ENCODE measurements around the gene CALCOCO1. TPM values are rescaled to one million over a fixed set of nuclear protein-coding genes. Genes with fewer than 3 reads are reported as not detected.
A peak's percentile ranks its signal among the peaks of the same experiment; 100 is the strongest.

The CALCOCO1 gene
- total RNA-seq, 4 donors from 2014 or later, result 153 to 212 (median 155) TPM

DNA sequence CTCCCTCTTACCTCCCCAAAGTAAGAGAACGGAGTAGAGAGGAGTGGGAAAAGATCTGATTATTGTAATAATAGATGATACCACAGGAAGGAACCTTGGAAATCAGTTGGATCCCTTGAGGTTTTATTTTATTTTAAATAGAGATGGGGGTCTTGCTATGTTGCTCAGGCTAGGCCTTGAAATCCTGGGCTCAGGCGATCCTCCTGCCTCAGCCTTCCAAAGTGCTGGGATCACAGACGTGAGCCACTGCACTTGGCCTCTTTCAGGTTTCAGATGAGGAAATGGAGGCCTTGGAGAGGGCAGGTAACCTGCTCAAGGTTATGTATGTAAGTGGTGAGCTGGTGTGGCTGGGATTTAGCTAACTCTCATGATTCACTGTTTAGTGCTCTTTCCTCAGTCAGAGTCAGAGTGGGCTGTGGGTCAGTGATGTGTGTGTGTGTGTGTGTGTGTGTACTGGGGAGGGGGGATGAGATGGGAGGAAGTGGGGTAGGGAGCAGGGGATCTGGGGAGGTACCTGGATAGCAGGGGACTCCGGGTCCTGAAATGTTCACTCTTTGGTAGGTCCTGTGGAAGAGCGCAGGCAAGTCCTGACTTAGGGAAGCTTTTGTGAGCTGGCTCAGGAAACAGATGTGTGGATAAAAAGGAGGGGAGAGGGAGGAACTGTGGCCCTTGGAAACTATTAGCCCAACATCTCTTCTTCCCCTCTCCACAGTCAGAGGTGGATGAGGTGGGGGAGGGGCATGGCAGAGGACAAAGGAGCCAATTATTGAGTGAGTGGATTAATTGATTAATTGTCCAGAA lies 29.2 kb upstream of the CALCOCO1 start:
- DNase-seq, result no peak
- intact Hi-C loops (cut with DNase I), result no loop called here
- Histone ChIP-seq H3K27ac (no peak overlapping the region), H3K9me3 (no peaks in the 10 kb centered on the region), H3K27me3 (no peaks in the 10 kb centered on the region), H3K4me3 (replicated peaks in 1 of 3) (no peak overlapping the region), H3K4me1 (peaks cover 21 to 29% of the 10 kb centered on the region in 2 donors), H3K36me3 (no peaks in the 10 kb centered on the region)
- WGBS, 2 donors, result 92 to 93% methylated on average over 5 of the region's 5 CpGs
- TF ChIP-seq, protein P1, sequence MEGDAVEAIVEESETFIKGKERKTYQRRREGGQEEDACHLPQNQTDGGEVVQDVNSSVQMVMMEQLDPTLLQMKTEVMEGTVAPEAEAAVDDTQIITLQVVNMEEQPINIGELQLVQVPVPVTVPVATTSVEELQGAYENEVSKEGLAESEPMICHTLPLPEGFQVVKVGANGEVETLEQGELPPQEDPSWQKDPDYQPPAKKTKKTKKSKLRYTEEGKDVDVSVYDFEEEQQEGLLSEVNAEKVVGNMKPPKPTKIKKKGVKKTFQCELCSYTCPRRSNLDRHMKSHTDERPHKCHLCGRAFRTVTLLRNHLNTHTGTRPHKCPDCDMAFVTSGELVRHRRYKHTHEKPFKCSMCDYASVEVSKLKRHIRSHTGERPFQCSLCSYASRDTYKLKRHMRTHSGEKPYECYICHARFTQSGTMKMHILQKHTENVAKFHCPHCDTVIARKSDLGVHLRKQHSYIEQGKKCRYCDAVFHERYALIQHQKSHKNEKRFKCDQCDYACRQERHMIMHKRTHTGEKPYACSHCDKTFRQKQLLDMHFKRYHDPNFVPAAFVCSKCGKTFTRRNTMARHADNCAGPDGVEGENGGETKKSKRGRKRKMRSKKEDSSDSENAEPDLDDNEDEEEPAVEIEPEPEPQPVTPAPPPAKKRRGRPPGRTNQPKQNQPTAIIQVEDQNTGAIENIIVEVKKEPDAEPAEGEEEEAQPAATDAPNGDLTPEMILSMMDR (IDR thresholded peaks at IDR 0.05), result no peak
- TF ChIP-seq POLR2A (IDR thresholded peaks at IDR 0.05), result no peak

DNA sequence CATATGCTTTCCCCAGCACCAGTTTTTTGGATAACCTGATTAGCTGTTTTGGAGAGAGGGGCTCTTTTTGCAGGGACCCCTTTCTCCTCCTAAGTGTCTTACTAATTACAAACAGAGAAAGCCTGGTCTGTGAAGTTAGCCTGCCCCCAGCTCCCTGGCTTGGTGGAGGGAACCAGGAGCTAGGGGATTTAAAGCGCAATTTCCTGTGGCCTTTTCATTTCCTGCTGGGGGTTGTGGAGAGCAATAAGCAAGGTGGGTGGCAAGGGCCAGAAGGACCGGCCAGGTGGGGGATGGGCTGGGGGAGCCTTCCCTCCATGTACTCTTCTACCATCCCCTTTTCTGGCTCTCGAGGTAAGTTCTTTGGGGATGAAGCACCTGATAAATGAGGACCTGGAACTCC lies 28.6 kb upstream of the CALCOCO1 start:
- Histone ChIP-seq H3K4me1 (peaks cover 21 to 33% of the 10 kb centered on the region in 2 donors), H3K4me3 (replicated peaks in 1 of 3) (no peak overlapping the region), H3K27ac (no peak overlapping the region), H3K9me3 (no peaks in the 10 kb centered on the region), H3K36me3 (no peaks in the 10 kb centered on the region), H3K27me3 (no peaks in the 10 kb centered on the region)
- TF ChIP-seq, protein P1 (IDR thresholded peaks at IDR 0.05), result no peak
- TF ChIP-seq POLR2A (IDR thresholded peaks at IDR 0.05), result no peak
- DNase-seq, result no peak
- intact Hi-C loops (cut with DNase I), result no loop called here
- 57 to 63% methylated on average over 3 of the region's 3 CpGs for WGBS, 2 donors

DNA sequence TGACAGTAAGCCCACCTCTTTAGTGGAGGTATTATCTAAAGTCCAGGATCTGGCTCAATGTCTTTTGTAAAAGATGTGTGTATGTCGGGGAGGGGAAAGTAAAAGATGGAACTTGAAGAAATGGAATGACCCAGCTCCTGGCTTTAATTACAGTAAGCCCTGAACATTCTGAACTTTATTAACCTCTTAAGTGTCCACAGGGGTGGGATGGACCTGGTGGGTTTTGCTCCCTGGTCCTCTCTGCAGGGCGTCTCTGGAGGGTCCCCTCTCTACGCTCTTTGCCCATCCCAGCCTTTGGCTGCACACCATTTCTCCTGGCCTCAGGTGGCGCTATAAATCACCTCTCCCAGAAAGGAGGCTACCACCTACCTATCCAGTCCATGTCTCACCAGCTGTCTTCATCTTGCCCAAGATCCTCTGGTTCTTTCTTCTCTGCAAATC lies 28.2 kb upstream of the CALCOCO1 start:
- no peak overlapping the region for H3K4me3 ChIP-seq (replicated peaks in 1 of 3)
- no peak for DNase-seq
- intact Hi-C loops (cut with DNase I), result no loop called here
- peaks cover 23 to 38% of the 10 kb centered on the region in 2 donors for H3K4me1 ChIP-seq
- TF ChIP-seq, protein P1 (IDR thresholded peaks at IDR 0.05), result no peak
- no peak for TF ChIP-seq POLR2A (IDR thresholded peaks at IDR 0.05)
- no peak overlapping the region for H3K27ac ChIP-seq
- 78 to 80% methylated on average over 4 of the region's 4 CpGs for whole genome bisulfite sequencing, 2 donors
- no peaks in the 10 kb centered on the region for H3K36me3 ChIP-seq
- no peaks in the 10 kb centered on the region for H3K27me3 ChIP-seq
- no peaks in the 10 kb centered on the region for H3K9me3 ChIP-seq

DNA sequence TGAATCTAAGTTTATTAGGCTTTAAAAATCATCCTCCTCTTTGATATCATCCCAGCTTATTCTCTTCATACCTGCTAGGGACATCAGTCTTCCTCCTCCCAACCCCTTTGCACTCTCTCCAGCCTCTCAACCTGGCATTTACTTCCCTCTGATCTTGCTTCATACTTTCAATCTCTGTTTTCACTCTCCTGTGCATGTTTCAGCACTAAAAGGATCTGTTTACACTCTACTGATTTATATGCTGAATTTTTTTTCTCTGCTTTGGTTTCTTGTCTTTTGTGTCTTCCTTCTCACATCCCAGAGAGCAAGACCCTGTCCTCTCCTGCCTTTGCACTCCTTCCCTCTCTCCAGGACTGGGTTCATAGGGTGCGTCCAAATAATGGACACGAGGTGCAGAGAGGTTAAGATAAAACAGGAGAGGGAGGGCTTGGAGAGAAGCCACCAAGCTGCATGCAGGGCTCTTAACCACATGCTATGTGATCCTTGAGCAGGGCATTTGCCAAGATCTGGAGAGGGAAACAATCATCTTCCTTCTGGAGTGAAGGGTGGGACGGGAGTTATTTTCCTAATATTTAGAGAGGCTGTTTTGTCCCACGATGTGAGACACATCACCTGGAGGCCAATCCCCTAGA lies 27.5 kb upstream of the CALCOCO1 start:
- peaks cover 24 to 43% of the 10 kb centered on the region in 2 donors for H3K4me1 ChIP-seq
- H3K36me3 ChIP-seq, result no peaks in the 10 kb centered on the region
- TF ChIP-seq, protein P1 (IDR thresholded peaks at IDR 0.05), result no peak
- TF ChIP-seq POLR2A (IDR thresholded peaks at IDR 0.05), result no peak
- no peaks in the 10 kb centered on the region for H3K27me3 ChIP-seq
- peak overlapping the region in 2 of 3 donors; percentile 11 to 61 for H3K27ac ChIP-seq
- intact Hi-C loops (cut with DNase I), result no loop called here
- 7 to 13% methylated on average over 4 of the region's 4 CpGs for WGBS, 2 donors
- H3K9me3 ChIP-seq, result no peaks in the 10 kb centered on the region
- DNase-seq, result peak; percentile 76
- H3K4me3 ChIP-seq (replicated peaks in 1 of 3), result no peak overlapping the region

DNA sequence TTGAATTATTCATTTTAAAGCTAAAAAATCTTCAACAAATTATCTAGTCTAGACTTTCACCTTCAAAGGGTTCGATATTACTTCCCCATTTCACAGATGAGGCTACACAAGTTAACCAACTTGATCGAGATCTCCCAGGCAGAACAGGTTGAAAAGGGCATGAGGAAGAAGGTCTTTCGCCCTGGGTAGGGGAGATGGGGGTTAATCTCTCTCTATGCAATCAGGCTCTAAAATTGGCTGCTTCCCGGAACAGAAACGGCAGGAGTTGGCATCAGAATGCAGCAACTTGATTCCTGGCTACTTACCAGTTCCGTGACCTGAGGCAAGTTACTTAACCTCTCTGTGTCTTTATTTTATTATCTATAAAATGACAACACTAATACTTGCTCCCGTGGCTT lies 26.9 kb upstream of the CALCOCO1 start:
- intact Hi-C loops (cut with DNase I), result no loop called here
- Histone ChIP-seq H3K27ac (peak overlapping the region; percentile 11 to 61 (median 19)), H3K4me3 (replicated peaks in 1 of 3) (no peak overlapping the region), H3K36me3 (no peaks in the 10 kb centered on the region), H3K27me3 (no peaks in the 10 kb centered on the region), H3K9me3 (no peaks in the 10 kb centered on the region), H3K4me1 (peaks cover 24 to 43% of the 10 kb centered on the region in 2 donors)
- 44 to 51% methylated on average over 7 of the region's 7 CpGs for WGBS, 2 donors
- DNase-seq, result peak; percentile 27 to 29
- TF ChIP-seq, protein P1 (IDR thresholded peaks at IDR 0.05), result no peak
- TF ChIP-seq POLR2A (IDR thresholded peaks at IDR 0.05), result no peak

Measured in thyroid gland (tissue), 4 donors.